Mammary epithelial cell (primary cell): Measurements from ENCODE around the gene RPS6KA2.

Source experiments
- CTCF ChIP-seq, 2 donors: IDR thresholded peaks in 1 of 2; conservative IDR thresholded peaks in 1 of 2; 2 replicates each; pipeline ENCODE4 v1.5.1; 2011 to 2012; ENCODE audit warnings: inconsistent platforms in 2 of 2, low read length in 2 of 2, mild to moderate bottlenecking in 2 of 2, control low read depth in 1 of 2, low read depth in 1 of 2; ENCODE audit not compliant: insufficient read depth in 1 of 2; ENCODE audit errors: extremely low read depth in 1 of 2
- EZH2 ChIP-seq: IDR thresholded peaks from 2 replicates; pipeline ENCODE4 v1.6.1; 2012; ENCODE audit warnings: low read length, inconsistent platforms, borderline replicate concordance

GRCh38 chr6:166659581-166659980, 32.5 kb upstream of the RPS6KA2 start:
- TF ChIP-seq CTCF (conservative IDR thresholded peaks at IDR 0.05 in 1 of 2, IDR thresholded peaks at IDR 0.05 in 1 of 2; ENCODE audit: extremely low read depth in 1 of 2, insufficient read depth in 1 of 2, low read depth in 1 of 2, low read length in 2 of 2) (no peak), EZH2 (no peak)
